GM12892 (cell line): Measurements from ENCODE around the gene NCOR2.

Source experiments
- POLR2A ChIP-seq: IDR thresholded peaks from 2 replicates; pipeline ENCODE4 v1.6.1; 2011; ENCODE audit warnings: low read depth, low read length, control low read depth
- POLR2AphosphoS5 ChIP-seq: IDR thresholded peaks from 2 replicates; pipeline ENCODE4 v1.6.1; 2011; ENCODE audit warnings: low read depth, low read length, control low read depth

GRCh38 chr12:124532967-124533366 lies 34.4 kb downstream of the NCOR2 start:
- TF ChIP-seq POLR2A (no peak), POLR2AphosphoS5 (no peak)
